IMR-90 (cell line): ENCODE data around the gene TRIM22. TPM values are rescaled to one million over a fixed set of nuclear protein-coding genes. Genes with fewer than 3 reads are reported as not detected.

Source experiments
- ATAC-seq: fragments of 200-7000 bp; cut with Tn5 transposase; 2 replicates; pipeline ENCODE4 v1.9.1; 2020; ENCODE audit warnings: low read depth, mild to moderate bottlenecking, moderate library complexity
- BruUV-seq: library from RNA; stranded (reverse); fragments of 400-500 nt; replicated peaks from 2 replicates; lab custom pipeline; 2021; lab: Mats Ljungman, UMichigan
- CTCF ChIA-PET: fragments of 300-600 bp; formaldehyde crosslinking; extraction: SDS; loops from one replicate; lab custom pipeline; 2021; ENCODE audit warnings: antibody characterized with exemption; lab: Yijun Ruan, JAX
- POLR2A ChIA-PET: fragments of 300-600 bp; sonication (Branson Sonifier 250); formaldehyde crosslinking; loops from one replicate; lab custom pipeline; 2022; ENCODE audit warnings: antibody characterized with exemption; ENCODE audit not compliant: unreplicated experiment; lab: Charles Lee
- DNase-seq: peaks from one replicate; pipeline ENCODE4 v3.0.0; 2013
- H2AFZ ChIP-seq: replicated peaks from 2 replicates; pipeline ENCODE3; 2013; ENCODE audit warnings: low read length, mild to moderate bottlenecking; ENCODE audit not compliant: poor library complexity
- H2AK5ac ChIP-seq: 2 replicates; pipeline ENCODE4 v1.6.1; 2013; ENCODE audit warnings: low read depth, low read length, inconsistent platforms
- H2AK9ac ChIP-seq: replicated peaks from 2 replicates; pipeline ENCODE3; 2013; ENCODE audit warnings: mild to moderate bottlenecking, low read depth, low read length, moderate library complexity; ENCODE audit not compliant: poor library complexity
- H2BK120ac ChIP-seq: 2 replicates; pipeline ENCODE4 v1.6.1; 2013; ENCODE audit warnings: low read depth, low read length, inconsistent platforms
- H2BK15ac ChIP-seq: 3 replicates; pipeline ENCODE4 v1.6.1; 2013; ENCODE audit warnings: low read depth, low read length, inconsistent platforms
- H2BK20ac ChIP-seq: 2 replicates; pipeline ENCODE4 v1.6.1; 2013; ENCODE audit warnings: low read depth, mild to moderate bottlenecking, inconsistent platforms, low read length, moderate library complexity
- H2BK5ac ChIP-seq: 2 replicates; pipeline ENCODE4 v1.6.1; 2013; ENCODE audit warnings: mild to moderate bottlenecking, low read depth, low read length, inconsistent platforms; ENCODE audit not compliant: poor library complexity, severe bottlenecking
- H3K14ac ChIP-seq: replicated peaks from 2 replicates; pipeline ENCODE4 v1.6.1; 2013; ENCODE audit warnings: low read depth, low read length, inconsistent platforms
- H3K18ac ChIP-seq: 2 replicates; pipeline ENCODE4 v1.6.1; 2013; ENCODE audit warnings: low read depth, low read length, control low read depth
- H3K23ac ChIP-seq: 2 replicates; pipeline ENCODE4 v1.6.1; 2013; ENCODE audit warnings: low read depth, low read length, inconsistent platforms
- H3K27ac ChIP-seq: 2 replicates; pipeline ENCODE4 v1.5.1; 2013; ENCODE audit warnings: mild to moderate bottlenecking, control low read depth, low read length; ENCODE audit not compliant: insufficient read depth
- H3K27me3 ChIP-seq: 2 replicates; pipeline ENCODE4 v1.6.1; 2013; ENCODE audit warnings: low read length; ENCODE audit not compliant: control insufficient read depth, insufficient read depth
- H3K36me3 ChIP-seq: 2 replicates; pipeline ENCODE4 v1.6.1; 2013; ENCODE audit warnings: low read length, mixed read lengths; ENCODE audit not compliant: control insufficient read depth, insufficient read depth
- H3K4ac ChIP-seq: 2 replicates; pipeline ENCODE4 v1.6.1; 2013; ENCODE audit warnings: low read depth, low read length, inconsistent platforms
- H3K4me1 ChIP-seq: 2 replicates; pipeline ENCODE4 v1.6.1; 2013; ENCODE audit warnings: low read length, mixed read lengths; ENCODE audit not compliant: control insufficient read depth, insufficient read depth
- H3K4me2 ChIP-seq: 2 replicates; pipeline ENCODE4 v1.6.1; 2013; ENCODE audit warnings: low read depth, mild to moderate bottlenecking, control low read depth, low read length, moderate library complexity
- H3K4me3 ChIP-seq: 2 replicates; pipeline ENCODE4 v1.5.1; 2013; ENCODE audit warnings: low read depth, mild to moderate bottlenecking, control low read depth, low read length, moderate library complexity; ENCODE audit not compliant: insufficient read depth
- H3K56ac ChIP-seq: 2 replicates; pipeline ENCODE4 v1.6.1; 2013; ENCODE audit warnings: low read length, inconsistent platforms; ENCODE audit not compliant: insufficient read depth; ENCODE audit errors: extremely low read depth
- H3K79me1 ChIP-seq, 2 experiments: 2 replicates each; pipeline ENCODE4 v1.6.1; 2013; ENCODE audit warnings: low read length in 2 of 2, inconsistent platforms in 1 of 2, low read depth in 1 of 2
- H3K9ac ChIP-seq: 2 replicates; pipeline ENCODE4 v1.6.1; 2013; ENCODE audit warnings: low read depth, low read length, control low read depth
- H3K9me1 ChIP-seq: 2 replicates; pipeline ENCODE4 v1.6.1; 2013; ENCODE audit warnings: low read length, inconsistent platforms; ENCODE audit not compliant: insufficient read depth
- H3K9me3 ChIP-seq: 2 replicates; pipeline ENCODE4 v1.6.1; 2013; ENCODE audit warnings: low read length; ENCODE audit not compliant: control insufficient read depth, insufficient read depth
- H4K20me1 ChIP-seq: 2 replicates; pipeline ENCODE4 v1.6.1; 2013; ENCODE audit warnings: low read length, inconsistent platforms; ENCODE audit not compliant: insufficient read depth
- H4K5ac ChIP-seq: 2 replicates; pipeline ENCODE4 v1.6.1; 2013; ENCODE audit warnings: mild to moderate bottlenecking, low read depth, low read length, control low read depth
- H4K8ac ChIP-seq, 2 experiments: 2 replicates each; pipeline ENCODE4 v1.6.1; 2013; ENCODE audit warnings: low read depth in 2 of 2, low read length in 2 of 2, control low read depth in 1 of 2, inconsistent platforms in 1 of 2
- H4K91ac ChIP-seq: 2 replicates; pipeline ENCODE4 v1.6.1; 2013; ENCODE audit warnings: low read depth, low read length, inconsistent platforms; ENCODE audit not compliant: insufficient read depth
- BHLHE40 ChIP-seq: fragments of 150-350 bp; IDR thresholded peaks from 2 replicates; pipeline ENCODE4 v1.6.1; 2016; ENCODE audit warnings: mild to moderate bottlenecking, low read depth, low read length
- CEBPB ChIP-seq: IDR thresholded peaks from 2 replicates; pipeline ENCODE4 v1.6.1; 2012; ENCODE audit warnings: low read depth, low read length, improper control_type of control experiment
- CHD1 ChIP-seq: IDR thresholded peaks from 2 replicates; pipeline ENCODE4 v1.6.1; 2012; ENCODE audit warnings: low read depth, low read length, improper control_type of control experiment
- CTCF ChIP-seq: conservative IDR thresholded peaks from 2 replicates; pipeline ENCODE4 v1.5.1; 2012; ENCODE audit warnings: mild to moderate bottlenecking, low read depth, low read length, improper control_type of control experiment
- ELK1 ChIP-seq: fragments of 150-350 bp; IDR thresholded peaks from 2 replicates; pipeline ENCODE4 v1.6.1; 2016; ENCODE audit warnings: low read depth, mild to moderate bottlenecking, low read length, moderate library complexity, borderline replicate concordance
- MAFK ChIP-seq: IDR thresholded peaks from 2 replicates; pipeline ENCODE4 v1.6.1; 2012; ENCODE audit warnings: low read depth, low read length, improper control_type of control experiment
- MAZ ChIP-seq: IDR thresholded peaks from 2 replicates; pipeline ENCODE4 v1.6.1; 2012; ENCODE audit warnings: low read depth, mild to moderate bottlenecking, low read length, improper control_type of control experiment, moderate library complexity, borderline replicate concordance
- NFE2L2 ChIP-seq: fragments of 150-350 bp; IDR thresholded peaks from 2 replicates; pipeline ENCODE4 v1.6.1; 2016; ENCODE audit warnings: low read depth, mild to moderate bottlenecking, low read length
- POLR2A ChIP-seq: IDR thresholded peaks from 2 replicates; pipeline ENCODE4 v1.6.1; 2012; ENCODE audit warnings: mild to moderate bottlenecking, low read depth, low read length
- RCOR1 ChIP-seq: IDR thresholded peaks from 2 replicates; pipeline ENCODE4 v1.6.1; 2012; ENCODE audit warnings: mild to moderate bottlenecking, low read length, improper control_type of control experiment; ENCODE audit not compliant: insufficient replicate concordance
- RFX5 ChIP-seq: IDR thresholded peaks from 2 replicates; pipeline ENCODE4 v1.8.0; 2012; ENCODE audit warnings: low read depth, mild to moderate bottlenecking, low read length, moderate library complexity
- SMC3 ChIP-seq: fragments of 150-350 bp; IDR thresholded peaks from 2 replicates; pipeline ENCODE4 v1.6.1; 2016; ENCODE audit warnings: low read depth, mild to moderate bottlenecking, antibody characterized with exemption, low read length, moderate library complexity
- USF2 ChIP-seq: fragments of 150-350 bp; IDR thresholded peaks from 2 replicates; pipeline ENCODE4 v1.6.1; 2017; ENCODE audit warnings: mild to moderate bottlenecking, antibody characterized with exemption, low read length, low read depth
- WGBS, 2 experiments: methylation state at CpG; one replicate each; pipeline versions ENCODE4 v1.1.5 to v1.1.7; 2013; ENCODE audit warnings: missing lambda C conversion rate in 2 of 2; ENCODE audit not compliant: insufficient read length in 1 of 2; ENCODE audit errors: extremely low coverage in 2 of 2; 5-methylcytosine and 5-hydroxymethylcytosine counted together
- dilution Hi-C: fragments of 300-500 bp; cut with HindIII; formaldehyde crosslinking; loops from one replicate; pipeline ENCODE4 v1.14.3; 2018; ENCODE audit warnings: low sequenced_read_pairs; ENCODE audit not compliant: unreplicated experiment
- in situ Hi-C: fragments of 300-500 bp; cut with MboI; formaldehyde crosslinking; loops from 3 replicates; pipeline ENCODE4 v1.14.3; 2019; ENCODE audit warnings: low sequenced_read_pairs, inconsistent platforms, mixed read lengths
- intact Hi-C: fragments of 100-400 bp; cut with micrococcal nuclease; formaldehyde crosslinking; loops from 2 replicates; pipeline ENCODE4 v1.10.0; 2022
- polyA plus RNA-seq, 3 experiments: library from polyadenylated mRNA; depleted of rRNA; stranded (reverse); fragments of >200 nt; gene quantifications; 2 replicates each; pipeline ENCODE4 v1.2.3, GENCODE V29; 2012; ENCODE audit warnings: low replicate concordance in 1 of 3
- total RNA-seq: library from RNA; depleted of rRNA; stranded (reverse); fragments of >200 nt; gene quantifications from 2 replicates; pipeline ENCODE4 v1.2.3, GENCODE V29; 2012

TRIM22 gene
- total and polyA plus RNA-seq, 2 of the 4 experiments (the other 2 are of a cell fraction): 43.6 to 46.8 TPM

GRCh38 chr11:5684036-5684645 lies 5.4 kb upstream of the TRIM22 start:
- POLR2A ChIA-PET: no interaction called here
- H3K4ac ChIP-seq: peak overlapping the region; percentile 79

More at GRCh38 chr11:5684036-5684645, 5.4 kb upstream of the TRIM22 start:
- peak overlapping the region; percentile 78 for H4K91ac ChIP-seq
- peak overlapping the region; percentile 96; the same call in 1 of the 2 replicates for H3K56ac ChIP-seq
- peak overlapping the region; percentile 78; the same call in 1 of the 2 replicates for H2BK120ac ChIP-seq
- 0 out of 2 replicates have a peak overlapping the region, but pooled peaks have one; percentile 45 for H2BK20ac ChIP-seq
- intact Hi-C loops (loop anchor here (1.0 to 10.0 kb wide), 5 partner anchors 63 to 319 kb away; partner anchors contain the start of gene OR52N2), dilution Hi-C loops (no loop called here), in situ Hi-C loops (loop anchor here (25.0 kb wide), 1 partner anchor 678 kb away; no protein-coding TSS in a partner anchor)
- H3K4me2 ChIP-seq: peak overlapping the region; percentile 99
- H2BK15ac ChIP-seq: peak overlapping the region; percentile 81; the same call in 1 of the 3 replicates
- CTCF ChIA-PET: interaction anchor here (0.6 to 2.0 kb wide), 4 partner anchors 10 to 898 kb away, joined by 3 to 12 read pairs (median 4); no protein-coding TSS in a partner anchor
- H3K4me1 ChIP-seq: no peaks in the 10 kb centered on the region
- peak overlapping the region; percentile 95 for H2AK5ac ChIP-seq
- H3K18ac ChIP-seq: peak overlapping the region; percentile 64; the same call in 1 of the 2 replicates
- ATAC-seq (no peak), DNase-seq (peak; percentile 22)
- no peaks in the 10 kb centered on the region; the same call in 1 of the 2 replicates for H3K9me1 ChIP-seq
- peak overlapping the region; percentile 67 for H3K27ac ChIP-seq
- no peaks in the 10 kb centered on the region for H4K20me1 ChIP-seq
- H3K14ac ChIP-seq: peak overlapping the region; percentile 92
- peak overlapping the region; percentile 93 for H2AK9ac ChIP-seq
- peak overlapping the region; percentile 90 for H3K23ac ChIP-seq
- peak overlapping the region; percentile 76; the same call in 1 of the 2 replicates for H4K5ac ChIP-seq
- BruUV-seq: no TSS peak
- H3K9me3 ChIP-seq: no peaks in the 10 kb centered on the region
- no peak overlapping the region for H2AFZ ChIP-seq
- peak overlapping the region; percentile 86 for H3K9ac ChIP-seq
- peak overlapping the region; percentile 11 to 89; a peak in 3 of 4 replicates for H4K8ac ChIP-seq
- H3K36me3 ChIP-seq: peaks cover 7% of the 10 kb centered on the region
- peaks cover 23 to 39% of the 10 kb centered on the region in 2 experiments; a peak in 3 of 4 replicates for H3K79me1 ChIP-seq
- no peaks in the 10 kb centered on the region for H3K27me3 ChIP-seq
- whole genome bisulfite sequencing, 2 experiments: no CpG with 5 or more reads among the region's 8 CpGs
- peak overlapping the region; percentile 56 for H3K4me3 ChIP-seq
- TF ChIP-seq RCOR1 (no peak), USF2 (no peak), SMC3 (no peak), RFX5 (no peak), CEBPB (no peak), MAFK (no peak), BHLHE40 (no peak), ELK1 (no peak), CHD1 (no peak), MAZ (no peak), NFE2L2 (no peak), POLR2A (no peak), CTCF (no peak)
- peak overlapping the region; percentile 94 for H2BK5ac ChIP-seq
